GM19239 (cell line): Measurements from ENCODE around the gene SLC35F6.

Source experiments
- DNase-seq: peaks from one replicate; pipeline ENCODE4 v3.0.0; 2011; ENCODE audit warnings: low spot score; ENCODE audit not compliant: insufficient read length
- FAIRE-seq: peaks from 2 replicates; lab custom pipeline; 2011; peaks lifted over from hg19 to GRCh38; lab: Jason Lieb, UNC

The SLC35F6 gene

GRCh38 chr2:26764078-26764887, at the start of gene SLC35F6:
SLC35F6 (plus strand) TSS chr2:26764284; CDS start chr2:26764350, 66 bp downstream.
- DNase-seq, result peak; percentile 86
- peak; percentile 72 for FAIRE-seq

DNA sequence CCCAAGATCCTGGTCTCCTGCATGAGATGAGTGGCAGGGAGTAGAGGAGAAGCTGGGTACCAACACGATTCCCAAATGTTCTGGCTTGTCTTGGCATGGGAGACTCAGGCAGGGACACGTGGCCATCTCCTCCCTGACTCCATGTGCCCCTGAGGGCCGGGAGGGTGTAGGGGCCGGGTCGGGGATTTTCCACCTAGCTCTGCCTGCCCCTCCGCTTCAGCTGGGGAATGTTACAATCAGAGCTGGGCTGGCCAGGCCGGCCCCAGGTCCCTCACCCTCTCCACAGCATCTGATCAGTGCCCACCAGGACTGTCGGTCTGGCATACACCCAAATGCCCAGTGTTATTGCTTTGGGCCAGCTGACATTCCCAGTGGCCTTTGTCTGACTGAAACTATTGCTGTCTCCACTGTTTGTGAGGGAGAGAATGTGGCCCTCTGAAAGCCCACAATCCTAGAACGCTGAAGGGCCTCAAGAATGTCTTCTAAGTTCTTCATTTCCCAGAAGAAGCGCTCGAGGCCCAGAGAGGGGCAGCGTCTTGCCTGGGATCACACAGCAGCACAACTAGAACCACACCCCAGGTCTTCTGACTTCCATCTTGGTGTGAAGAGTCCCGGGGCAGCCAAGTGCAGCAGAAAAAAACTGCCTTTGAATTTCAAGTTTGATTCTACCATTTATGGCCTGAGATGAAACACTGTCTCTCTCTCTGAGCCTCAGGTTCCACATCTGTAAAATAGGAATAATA, 48.4 kb upstream of the SLC35F6 start:
- FAIRE-seq (no peak), DNase-seq (no peak)

DNA sequence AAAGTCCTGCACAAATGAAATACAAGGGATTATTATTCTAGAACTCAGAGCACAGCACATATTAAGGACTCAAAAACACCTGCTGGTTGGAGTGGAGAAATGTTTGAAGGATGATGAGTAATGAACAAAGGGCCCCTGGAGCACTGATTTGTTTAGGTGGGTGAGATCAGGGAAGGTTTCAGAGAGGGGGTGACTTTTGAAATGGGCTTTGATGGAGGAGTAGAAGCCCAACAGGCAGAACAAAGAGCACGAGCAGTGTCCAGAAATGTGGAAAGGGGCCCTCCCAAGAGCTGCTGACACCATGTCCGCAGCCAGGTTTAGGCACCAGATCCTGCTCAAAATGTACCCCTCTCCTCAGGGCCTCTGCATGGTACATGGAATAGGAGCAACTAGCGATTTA, 47.7 kb upstream of the SLC35F6 start:
- FAIRE-seq (no peak), DNase-seq (no peak)

GRCh38 chr2:26716769-26717168, 47.3 kb upstream of the SLC35F6 start:
- FAIRE-seq (no peak), DNase-seq (no peak)

GRCh38 chr2:26717362-26717761, 46.7 kb upstream of the SLC35F6 start:
- DNase-seq, result no peak
- FAIRE-seq, result no peak

- DNase-seq (no peak), FAIRE-seq (no peak)
These were observed 45.0 kb upstream of the SLC35F6 start for GRCh38 chr2:26718949-26719686.

DNA sequence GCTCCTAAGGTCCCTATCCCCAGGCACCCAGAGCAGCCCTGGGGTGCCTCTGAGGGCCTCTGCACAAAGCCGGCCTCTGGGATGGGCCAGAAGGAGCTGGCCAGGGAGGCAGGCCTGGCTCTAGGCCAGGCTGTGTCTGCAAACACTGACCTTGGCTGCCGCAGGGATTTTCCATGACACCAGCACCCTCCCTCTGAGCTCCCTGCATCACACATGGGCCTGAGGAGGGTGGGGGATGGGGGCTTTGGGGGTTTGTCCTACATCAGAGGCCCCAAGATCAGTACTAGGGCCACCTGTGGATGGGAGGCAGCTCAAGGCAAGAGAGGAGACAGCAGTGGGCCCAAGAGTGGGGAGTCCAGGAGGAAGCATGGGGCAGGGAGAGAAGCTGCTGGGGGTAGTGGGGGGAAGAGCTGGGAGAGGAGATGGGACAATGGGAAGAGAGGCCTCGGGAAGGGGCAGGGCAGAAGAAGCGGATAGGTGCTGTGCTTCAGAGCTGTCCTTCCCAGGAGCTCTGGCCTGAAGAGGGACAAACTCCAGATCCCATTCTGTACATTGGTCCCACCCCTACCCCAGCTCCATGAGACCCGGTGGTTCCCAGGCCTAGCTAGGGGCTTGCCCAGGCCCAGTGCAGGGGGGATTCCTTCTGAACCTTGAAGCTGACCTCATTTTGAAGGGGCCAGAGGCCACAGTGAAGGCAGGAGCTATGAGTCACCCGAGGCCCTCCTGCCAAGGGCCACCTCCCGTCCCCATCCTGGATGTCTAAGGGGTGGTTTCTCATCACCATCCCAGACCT, 43.6 kb upstream of the SLC35F6 start:
- no peak for DNase-seq
- FAIRE-seq, result no peak

GRCh38 chr2:26721115-26722032, 42.7 kb upstream of the SLC35F6 start:
- DNase-seq (no peak), FAIRE-seq (no peak)

GRCh38 chr2:26722328-26722727, 41.8 kb upstream of the SLC35F6 start:
- DNase-seq, result no peak
- no peak for FAIRE-seq

DNA sequence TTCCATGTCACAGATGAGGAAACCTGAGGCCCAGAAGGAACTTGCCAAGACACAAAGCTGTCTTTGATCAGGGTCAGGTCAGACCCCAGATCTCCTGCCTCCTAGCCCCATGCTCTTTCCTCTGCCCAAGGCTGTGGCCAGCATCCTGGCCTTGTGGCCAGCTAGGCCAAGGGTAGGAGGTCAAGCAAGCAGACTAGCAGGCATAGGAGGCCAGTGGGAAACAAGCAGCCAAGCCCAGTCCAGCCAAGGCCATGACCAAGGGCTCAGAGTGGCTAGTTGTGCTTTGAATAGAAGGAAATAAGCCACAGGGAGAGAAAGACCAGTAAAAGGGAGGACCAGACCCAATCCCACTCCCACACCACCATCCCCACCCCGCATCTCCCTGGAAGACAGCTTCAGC, 41.2 kb upstream of the SLC35F6 start:
- FAIRE-seq, result no peak
- DNase-seq, result no peak

DNA sequence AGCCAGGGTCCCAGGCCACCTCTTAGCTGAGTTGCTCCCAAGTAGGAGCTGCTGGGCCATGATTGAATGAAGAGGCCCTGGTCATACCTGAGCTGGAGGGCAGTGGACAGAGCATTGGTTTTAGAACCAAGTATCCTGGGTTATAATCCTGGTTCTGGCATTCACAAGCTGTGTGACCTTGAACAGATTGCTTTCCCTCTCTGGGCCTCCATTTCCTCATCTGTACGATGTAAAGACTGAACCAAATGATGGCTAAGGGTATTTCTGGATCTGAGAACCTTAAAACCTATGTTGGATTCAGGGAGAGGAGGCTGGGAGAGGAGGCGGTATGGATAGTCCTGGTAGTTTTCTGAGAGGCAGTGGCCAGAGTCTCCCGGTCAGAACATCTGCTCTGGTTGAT, 40.6 kb upstream of the SLC35F6 start:
- no peak for FAIRE-seq
- DNase-seq, result no peak

DNA sequence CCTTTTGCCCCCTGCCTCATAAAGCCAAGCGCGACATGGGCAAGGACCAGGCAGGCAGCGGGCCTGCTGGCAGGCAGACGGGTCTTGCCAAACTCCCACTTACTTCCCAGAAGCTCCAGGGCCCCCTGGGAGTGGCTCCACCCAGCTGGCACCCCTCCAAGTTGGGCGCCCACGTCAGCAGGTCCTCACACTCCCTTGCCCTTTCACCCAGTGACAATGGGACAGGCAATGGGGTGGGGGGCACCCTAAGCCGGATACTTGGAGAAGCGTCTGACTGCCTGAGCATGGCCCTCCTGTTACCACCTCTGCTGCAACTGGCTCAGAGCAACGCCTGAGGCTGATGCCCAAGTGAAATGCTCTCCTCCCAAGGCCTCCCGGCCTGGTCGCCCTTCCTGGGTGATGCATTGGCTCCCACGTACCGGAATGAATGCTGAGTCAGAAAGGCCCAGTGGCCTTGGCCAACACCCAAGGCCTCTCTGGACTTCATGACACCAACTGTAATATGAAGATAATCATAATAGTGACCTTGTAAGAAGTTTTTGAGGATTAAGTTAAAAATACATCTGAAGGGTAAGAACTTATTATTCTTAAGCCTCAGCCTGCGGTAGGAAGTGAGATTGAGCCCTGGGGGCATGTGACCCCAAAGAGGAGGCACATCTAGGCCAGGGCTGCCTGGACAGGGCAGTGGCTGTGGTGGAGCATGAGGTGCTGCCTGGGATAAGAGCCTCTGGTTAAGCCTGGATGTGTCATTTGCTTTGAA, 39.9 kb upstream of the SLC35F6 start:
- FAIRE-seq, result no peak
- no peak for DNase-seq

- DNase-seq (no peak), FAIRE-seq (no peak)
These were observed 39.1 kb upstream of the SLC35F6 start for GRCh38 chr2:26724784-26725520.

GRCh38 chr2:26725521-26725820, 38.6 kb upstream of the SLC35F6 start:
- FAIRE-seq (no peak), DNase-seq (no peak)

DNA sequence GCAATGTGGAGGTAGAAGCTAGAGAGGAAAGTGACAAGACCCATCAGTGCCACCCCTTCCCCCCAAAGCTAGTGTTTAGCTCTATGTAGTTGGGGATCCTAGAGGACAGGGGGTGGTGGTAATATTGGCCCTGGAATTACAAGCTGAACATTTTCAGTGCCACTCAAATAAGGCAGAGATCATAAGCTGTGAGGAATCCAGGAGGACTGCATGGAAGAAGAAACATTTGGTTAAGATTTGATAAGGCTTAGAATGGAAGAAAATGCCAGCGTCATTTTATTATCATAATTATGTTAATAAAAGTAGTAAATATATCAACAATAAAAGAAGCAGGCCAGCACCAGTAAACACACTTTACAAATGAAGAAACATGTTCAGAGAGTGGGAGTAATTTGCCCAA, 37.9 kb upstream of the SLC35F6 start:
- DNase-seq (no peak), FAIRE-seq (no peak)

DNA sequence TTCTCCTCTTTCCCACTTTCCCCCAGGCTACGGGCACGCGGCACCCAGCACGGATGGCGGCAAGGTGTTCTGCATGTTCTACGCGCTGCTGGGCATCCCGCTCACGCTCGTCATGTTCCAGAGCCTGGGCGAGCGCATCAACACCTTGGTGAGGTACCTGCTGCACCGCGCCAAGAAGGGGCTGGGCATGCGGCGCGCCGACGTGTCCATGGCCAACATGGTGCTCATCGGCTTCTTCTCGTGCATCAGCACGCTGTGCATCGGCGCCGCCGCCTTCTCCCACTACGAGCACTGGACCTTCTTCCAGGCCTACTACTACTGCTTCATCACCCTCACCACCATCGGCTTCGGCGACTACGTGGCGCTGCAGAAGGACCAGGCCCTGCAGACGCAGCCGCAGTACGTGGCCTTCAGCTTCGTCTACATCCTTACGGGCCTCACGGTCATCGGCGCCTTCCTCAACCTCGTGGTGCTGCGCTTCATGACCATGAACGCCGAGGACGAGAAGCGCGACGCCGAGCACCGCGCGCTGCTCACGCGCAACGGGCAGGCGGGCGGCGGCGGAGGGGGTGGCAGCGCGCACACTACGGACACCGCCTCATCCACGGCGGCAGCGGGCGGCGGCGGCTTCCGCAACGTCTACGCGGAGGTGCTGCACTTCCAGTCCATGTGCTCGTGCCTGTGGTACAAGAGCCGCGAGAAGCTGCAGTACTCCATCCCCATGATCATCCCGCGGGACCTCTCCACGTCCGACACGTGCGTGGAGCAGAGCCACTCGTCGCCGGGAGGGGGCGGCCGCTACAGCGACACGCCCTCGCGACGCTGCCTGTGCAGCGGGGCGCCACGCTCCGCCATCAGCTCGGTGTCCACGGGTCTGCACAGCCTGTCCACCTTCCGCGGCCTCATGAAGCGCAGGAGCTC, 36.2 kb upstream of the SLC35F6 start:
- FAIRE-seq, result no peak

GRCh38 chr2:26729311-26729710, 34.8 kb upstream of the SLC35F6 start:
- no peak for FAIRE-seq

More for the DNA sequence above, 36.2 kb upstream of the SLC35F6 start:
- DNase-seq, result no peak

More at GRCh38 chr2:26729311-26729710, 34.8 kb upstream of the SLC35F6 start:
- no peak for DNase-seq
